Vagina (tissue), 2 donors: Measurements from ENCODE around the gene EFCC1.

Experiments
- POLR2A ChIP-seq, 2 donors: fragments of 450-650 bp; IDR thresholded peaks; one replicate each; pipeline ENCODE4 v1.6.1; 2017; ENCODE audit warnings: antibody characterized with exemption in 2 of 2, mild to moderate bottlenecking in 2 of 2, moderate library complexity in 2 of 2
- POLR2AphosphoS5 ChIP-seq, 2 donors: sonication (generic); formaldehyde crosslinking; IDR thresholded peaks; one replicate each; pipeline ENCODE4 v1.9.0; 2017; ENCODE audit warnings: antibody characterized with exemption in 2 of 2, mild to moderate bottlenecking in 2 of 2, low read depth in 1 of 2; ENCODE audit not compliant: insufficient read depth in 1 of 2
- TF ChIP-seq, protein P1 (sequence below), 3 experiments: fragments of 450-650 bp in 2 of 3; fragments of 200-600 bp in 1 of 3; sonication (generic) in 1 of 3; IDR thresholded peaks; one replicate each; pipeline ENCODE4 v1.5.1; 2017 to 2019; ENCODE audit warnings: antibody characterized with exemption in 3 of 3, mild to moderate bottlenecking in 2 of 3, moderate library complexity in 2 of 3

DNA sequence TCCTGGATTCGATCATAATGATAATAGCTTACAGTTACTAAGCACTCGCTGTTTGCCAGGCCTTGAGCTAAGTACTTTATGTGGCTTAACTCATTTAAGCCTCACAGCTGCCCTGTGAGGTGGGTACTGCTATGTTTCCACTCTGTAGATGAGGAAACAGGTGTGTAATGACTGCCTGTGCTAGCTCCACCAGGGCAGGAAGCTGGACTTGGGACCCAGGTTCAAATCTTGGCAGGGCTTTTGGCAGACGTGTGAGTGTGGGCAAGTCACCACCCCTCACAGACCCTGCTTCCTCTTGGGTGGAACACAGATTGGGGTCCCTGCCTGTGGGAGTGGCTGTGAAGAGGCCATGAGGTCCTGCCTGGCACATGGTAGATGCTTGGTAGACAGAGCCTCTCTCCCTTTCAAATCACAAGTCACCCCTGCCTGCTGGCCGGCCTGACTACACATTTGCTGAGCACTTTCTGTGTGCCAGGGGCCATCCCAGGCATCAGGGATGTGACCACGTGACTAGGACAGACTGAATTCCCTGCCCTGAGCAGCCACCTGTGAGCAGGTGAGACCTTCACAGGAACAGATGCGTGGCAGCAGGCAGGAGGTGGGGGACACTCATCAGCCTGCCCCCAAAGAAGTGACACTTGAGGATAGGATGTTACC lies 3.7 kb downstream of the EFCC1 start:
- TF ChIP-seq POLR2AphosphoS5 (IDR thresholded peaks at IDR 0.05; ENCODE audit: insufficient read depth in 1 of 2, low read depth in 1 of 2) (no peak), POLR2A (IDR thresholded peaks at IDR 0.05) (no peak)
- TF ChIP-seq, protein P1, sequence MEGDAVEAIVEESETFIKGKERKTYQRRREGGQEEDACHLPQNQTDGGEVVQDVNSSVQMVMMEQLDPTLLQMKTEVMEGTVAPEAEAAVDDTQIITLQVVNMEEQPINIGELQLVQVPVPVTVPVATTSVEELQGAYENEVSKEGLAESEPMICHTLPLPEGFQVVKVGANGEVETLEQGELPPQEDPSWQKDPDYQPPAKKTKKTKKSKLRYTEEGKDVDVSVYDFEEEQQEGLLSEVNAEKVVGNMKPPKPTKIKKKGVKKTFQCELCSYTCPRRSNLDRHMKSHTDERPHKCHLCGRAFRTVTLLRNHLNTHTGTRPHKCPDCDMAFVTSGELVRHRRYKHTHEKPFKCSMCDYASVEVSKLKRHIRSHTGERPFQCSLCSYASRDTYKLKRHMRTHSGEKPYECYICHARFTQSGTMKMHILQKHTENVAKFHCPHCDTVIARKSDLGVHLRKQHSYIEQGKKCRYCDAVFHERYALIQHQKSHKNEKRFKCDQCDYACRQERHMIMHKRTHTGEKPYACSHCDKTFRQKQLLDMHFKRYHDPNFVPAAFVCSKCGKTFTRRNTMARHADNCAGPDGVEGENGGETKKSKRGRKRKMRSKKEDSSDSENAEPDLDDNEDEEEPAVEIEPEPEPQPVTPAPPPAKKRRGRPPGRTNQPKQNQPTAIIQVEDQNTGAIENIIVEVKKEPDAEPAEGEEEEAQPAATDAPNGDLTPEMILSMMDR (IDR thresholded peaks at IDR 0.05): no peak
